GM18858 (cell line): ENCODE measurements around the gene COL8A1.
A peak's percentile ranks its signal among the peaks of the same experiment; 100 is the strongest.
"Not testable (repeated sequence)": the region's sequence is repeated elsewhere in the genome, so short reads cannot be mapped to it uniquely, and the experiment has no call there.

ENCODE experiments used
- ATAC-seq: cut with Tn5 transposase; IDR thresholded peaks from one replicate; pipeline ENCODE4 v1.9.1; 2021; ENCODE audit not compliant: unreplicated experiment

COL8A1 gene

GRCh38 chr3:99638167-99638948 lies at the start of gene COL8A1:
TSS of gene COL8A1 (plus strand) at chr3:99638594. CDS start at chr3:99790683, 152,089 bp downstream.
- no peak for ATAC-seq

GRCh38 chr3:99589168-99589567 lies 49.2 kb upstream of the COL8A1 start:
- ATAC-seq, result not testable (repeated sequence)

- no peak for ATAC-seq
These were observed 38.5 kb upstream of the COL8A1 start for GRCh38 chr3:99599894-99600293.

GRCh38 chr3:99601515-99601914 lies 36.9 kb upstream of the COL8A1 start:
- ATAC-seq, result no peak

GRCh38 chr3:99602183-99602582 lies 36.2 kb upstream of the COL8A1 start:
- ATAC-seq, result no peak

- ATAC-seq, result peak; percentile 93
These were observed 31.2 kb upstream of the COL8A1 start for GRCh38 chr3:99607151-99607550.

GRCh38 chr3:99614768-99615167 lies 23.6 kb upstream of the COL8A1 start:
- no peak for ATAC-seq

GRCh38 chr3:99620077-99620767 lies 18.2 kb upstream of the COL8A1 start:
- no peak for ATAC-seq

- no peak for ATAC-seq
These were observed 17.4 kb upstream of the COL8A1 start for GRCh38 chr3:99620976-99621375.

GRCh38 chr3:99624496-99625236 lies 13.7 kb upstream of the COL8A1 start:
- ATAC-seq, result peak; percentile 41

GRCh38 chr3:99625237-99625622 lies 13.2 kb upstream of the COL8A1 start:
- ATAC-seq, result no peak

- ATAC-seq, result no peak
These were observed 12.6 kb upstream of the COL8A1 start for GRCh38 chr3:99625643-99626416.

- ATAC-seq, result peak; percentile 67
These were observed 12.0 kb upstream of the COL8A1 start for GRCh38 chr3:99626417-99626788.

GRCh38 chr3:99627062-99627826 lies 11.2 kb upstream of the COL8A1 start:
- no peak for ATAC-seq

- ATAC-seq, result no peak
These were observed 7.6 kb upstream of the COL8A1 start for GRCh38 chr3:99630815-99631214.

GRCh38 chr3:99633887-99634558 lies 4.4 kb upstream of the COL8A1 start:
- ATAC-seq, result peak; percentile 59

- no peak for ATAC-seq
These were observed 3.5 kb upstream of the COL8A1 start for GRCh38 chr3:99634881-99635280.

- ATAC-seq, result no peak
These were observed 3.0 kb upstream of the COL8A1 start for GRCh38 chr3:99635348-99635747.

GRCh38 chr3:99637016-99637367 lies 1.4 kb upstream of the COL8A1 start:
- no peak for ATAC-seq
